ENCODE results near the gene CCL2.
A peak's percentile ranks its signal among the peaks of the same experiment; 100 is the strongest.

CCL2 gene

GRCh38 chr17:34299956-34300577 is 45.0 kb downstream of the CCL2 start:
- ATAC-seq: peak; percentile 67
- TF ChIP-seq OSR1 (CRISPR knock-in tag; IDR thresholded peaks at IDR 0.05): no peak
- no peak for TF ChIP-seq POU6F1 (CRISPR knock-in tag; IDR thresholded peaks at IDR 0.05; ENCODE audit: borderline replicate concordance, low read depth)
- no peak for TF ChIP-seq CREB5 (CRISPR knock-in tag; IDR thresholded peaks at IDR 0.05; ENCODE audit: low read depth)
- no peak for TF ChIP-seq SNAI2 (CRISPR knock-in tag; IDR thresholded peaks at IDR 0.05)
- TF ChIP-seq CSDC2 (CRISPR knock-in tag; IDR thresholded peaks at IDR 0.05): no peak
- no peak for TF ChIP-seq TCF4 (CRISPR knock-in tag; IDR thresholded peaks at IDR 0.05; ENCODE audit: borderline replicate concordance)
- no peak for TF ChIP-seq ZFP3 (CRISPR knock-in tag; IDR thresholded peaks at IDR 0.05)
- TF ChIP-seq ESRRG (CRISPR knock-in tag; IDR thresholded peaks at IDR 0.05): no peak
- no peak for TF ChIP-seq ZC3H10 (CRISPR knock-in tag; IDR thresholded peaks at IDR 0.05)
- TF ChIP-seq ZNF8 (CRISPR knock-in tag; IDR thresholded peaks at IDR 0.05): no peak
- TF ChIP-seq BACH2 (CRISPR knock-in tag; IDR thresholded peaks at IDR 0.05; ENCODE audit: borderline replicate concordance): no peak
- TF ChIP-seq ISL1 (CRISPR knock-in tag; IDR thresholded peaks at IDR 0.05): no peak
- no peak for TF ChIP-seq PATZ1 (CRISPR knock-in tag; IDR thresholded peaks at IDR 0.05; ENCODE audit: borderline replicate concordance)
- TF ChIP-seq RARB (CRISPR knock-in tag; IDR thresholded peaks at IDR 0.05): no peak

- ATAC-seq: peak; percentile 79
- no peak for TF ChIP-seq ZNF70 (CRISPR knock-in tag; IDR thresholded peaks at IDR 0.05)
- TF ChIP-seq ZNF565 (CRISPR knock-in tag; conservative IDR thresholded peaks at IDR 0.05; ENCODE audit: low read depth): no peak
- TF ChIP-seq ZFP30 (CRISPR knock-in tag; IDR thresholded peaks at IDR 0.05): no peak
- TF ChIP-seq GLIS3 (CRISPR knock-in tag; IDR thresholded peaks at IDR 0.05): no peak
- TF ChIP-seq ESRRG (CRISPR knock-in tag; IDR thresholded peaks at IDR 0.05): no peak
- TF ChIP-seq RARB (CRISPR knock-in tag; IDR thresholded peaks at IDR 0.05): no peak
- no peak for TF ChIP-seq ARNTL (CRISPR knock-in tag; IDR thresholded peaks at IDR 0.05; ENCODE audit: borderline replicate concordance, low read depth)
- no peak for TF ChIP-seq CSRNP3 (CRISPR knock-in tag; IDR thresholded peaks at IDR 0.05)
- no peak for TF ChIP-seq CREB5 (CRISPR knock-in tag; IDR thresholded peaks at IDR 0.05; ENCODE audit: low read depth)
- TF ChIP-seq TSHZ2 (CRISPR knock-in tag; IDR thresholded peaks at IDR 0.05): no peak
- no peak for TF ChIP-seq TCF4 (CRISPR knock-in tag; IDR thresholded peaks at IDR 0.05; ENCODE audit: borderline replicate concordance)
These were observed 45.7 kb downstream of the CCL2 start for GRCh38 chr17:34300652-34301370.

All from SK-N-SH treated with all-trans-retinoic acid at 6 μM for 48 hours (cell line).